ENCODE results near the gene FRAS1.

DNA sequence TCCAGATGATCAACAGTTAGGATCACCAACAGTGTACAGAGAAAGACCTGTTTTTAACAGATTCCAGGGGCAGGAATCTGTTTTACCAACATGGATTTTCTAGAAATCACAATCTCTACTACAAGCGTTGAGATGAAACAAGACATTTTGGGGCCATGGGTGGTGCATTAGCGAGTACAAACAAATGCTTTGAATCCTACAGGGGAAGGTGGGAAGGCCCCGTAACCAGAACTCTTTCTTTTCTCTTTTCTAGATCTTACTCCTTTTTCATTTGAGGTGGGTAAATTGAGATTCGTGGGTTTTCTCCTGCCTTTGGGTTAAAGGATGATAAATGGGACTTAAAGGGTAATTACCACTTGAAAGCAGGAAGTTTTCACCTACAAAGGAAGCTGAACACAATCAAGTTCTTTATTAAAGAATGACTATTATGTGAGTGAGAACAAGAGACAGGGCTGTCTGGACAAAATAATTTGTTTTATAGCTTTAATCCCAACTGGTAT lies 304.5 kb downstream of the FRAS1 start:
- no peak for TF ChIP-seq CTCF (IDR thresholded peaks at IDR 0.05)
- no peak for TF ChIP-seq EZH2 (IDR thresholded peaks at IDR 0.05; ENCODE audit: borderline replicate concordance, insufficient read depth, low read depth, low read length, poor library complexity, severe bottlenecking)
